ENCODE data around the gene RNF34.

Gene RNF34

DNA sequence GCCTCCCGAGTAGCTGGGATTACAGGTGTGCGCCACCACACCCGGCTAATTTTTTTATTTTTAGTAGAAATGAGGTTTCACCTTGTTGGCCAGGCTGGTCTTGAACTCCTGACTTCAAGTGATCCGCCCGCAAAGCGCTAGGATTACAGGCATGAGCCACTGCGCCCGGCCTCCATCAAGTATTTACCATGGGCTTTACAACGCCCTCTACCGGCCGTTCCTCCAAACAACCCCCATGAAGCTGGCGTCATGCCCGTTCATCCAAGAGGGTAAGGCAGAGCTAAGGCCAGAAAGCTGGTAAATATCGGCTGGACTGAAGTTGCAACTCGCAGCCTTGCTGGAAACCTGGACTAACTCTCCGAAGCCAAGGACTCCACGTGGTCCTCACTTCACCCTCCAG is 41.6 kb downstream of the RNF34 start:
- DNase-seq = no peak

DNA sequence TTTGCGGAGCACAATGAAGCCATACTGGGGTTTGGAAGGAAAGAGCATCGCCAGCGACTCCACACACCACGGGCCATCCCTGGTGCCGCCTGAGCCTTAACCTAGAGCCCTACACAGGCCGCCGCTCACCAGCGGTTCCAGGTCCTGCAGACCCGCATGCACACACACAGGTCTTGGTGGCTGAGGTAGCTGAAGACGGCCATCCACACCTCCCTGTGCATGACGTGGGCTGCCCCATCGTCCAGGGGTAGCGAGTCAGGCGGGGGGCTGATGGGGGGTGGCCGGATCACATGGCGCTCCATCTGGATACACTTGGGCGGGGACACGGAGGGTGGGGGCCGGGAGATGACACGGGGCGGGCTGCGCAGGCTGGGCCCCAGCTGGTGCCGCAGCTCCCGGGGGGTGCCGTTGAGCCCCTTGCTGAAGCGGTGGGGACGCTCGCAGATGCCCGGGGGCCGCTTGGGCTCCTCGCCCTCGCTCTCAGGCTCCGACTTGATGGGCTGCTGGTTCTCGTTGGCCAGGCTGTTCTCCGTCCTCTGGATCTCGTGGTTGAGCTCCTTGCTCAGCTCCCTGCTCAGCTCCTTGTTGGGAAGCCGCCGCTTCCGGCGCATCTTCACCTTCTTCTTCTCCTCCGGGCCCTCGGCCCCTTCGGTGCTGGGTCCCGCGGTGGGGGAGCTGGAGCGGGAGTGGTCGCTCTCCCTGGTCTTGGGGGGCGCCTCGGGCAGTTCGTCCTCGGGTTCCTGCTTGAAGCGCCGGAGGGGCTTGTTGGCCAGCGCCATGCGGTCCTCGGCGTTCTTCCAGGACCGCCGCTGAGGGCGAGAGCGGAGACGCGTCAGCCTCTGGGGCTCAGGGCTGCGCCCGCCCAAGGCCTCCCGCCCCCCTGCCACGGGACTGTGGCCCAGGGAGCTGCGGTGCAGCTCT is 42.4 kb downstream of the RNF34 start:
- DNase-seq = no peak

DNA sequence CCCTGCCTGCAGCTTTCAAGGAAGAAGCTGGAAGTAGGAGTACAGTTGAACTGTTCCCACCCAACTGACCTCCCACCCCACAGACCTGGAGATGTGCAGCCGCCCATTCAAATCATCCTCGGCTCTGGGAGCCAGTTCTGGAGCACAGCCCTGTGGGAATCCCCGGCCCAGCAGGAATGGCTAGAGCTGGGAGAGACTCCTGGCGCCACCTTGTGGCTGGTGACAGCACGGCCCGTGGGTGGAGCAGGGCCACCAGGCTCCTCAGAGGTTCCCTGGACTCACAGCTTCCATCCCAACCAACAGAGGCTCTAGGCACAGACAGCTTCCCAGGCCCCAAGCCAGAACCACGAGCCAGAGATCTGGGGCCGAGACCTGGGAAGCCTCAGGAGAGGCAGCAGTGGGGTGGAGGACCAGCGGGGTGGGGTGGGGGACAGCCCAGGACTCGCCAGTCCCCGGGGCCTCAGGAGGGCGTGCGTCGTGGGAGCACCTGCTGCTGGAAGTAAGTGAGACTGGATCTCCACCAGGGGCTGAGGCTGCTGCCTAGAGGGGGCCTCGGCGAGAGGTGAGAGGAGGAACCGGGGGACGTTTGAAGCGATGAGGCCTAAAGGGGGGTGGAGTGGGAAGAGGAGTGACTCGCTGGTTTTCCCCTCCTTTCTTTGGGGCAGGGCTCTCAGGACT is 43.4 kb downstream of the RNF34 start:
- peak; percentile 67 for DNase-seq

DNA sequence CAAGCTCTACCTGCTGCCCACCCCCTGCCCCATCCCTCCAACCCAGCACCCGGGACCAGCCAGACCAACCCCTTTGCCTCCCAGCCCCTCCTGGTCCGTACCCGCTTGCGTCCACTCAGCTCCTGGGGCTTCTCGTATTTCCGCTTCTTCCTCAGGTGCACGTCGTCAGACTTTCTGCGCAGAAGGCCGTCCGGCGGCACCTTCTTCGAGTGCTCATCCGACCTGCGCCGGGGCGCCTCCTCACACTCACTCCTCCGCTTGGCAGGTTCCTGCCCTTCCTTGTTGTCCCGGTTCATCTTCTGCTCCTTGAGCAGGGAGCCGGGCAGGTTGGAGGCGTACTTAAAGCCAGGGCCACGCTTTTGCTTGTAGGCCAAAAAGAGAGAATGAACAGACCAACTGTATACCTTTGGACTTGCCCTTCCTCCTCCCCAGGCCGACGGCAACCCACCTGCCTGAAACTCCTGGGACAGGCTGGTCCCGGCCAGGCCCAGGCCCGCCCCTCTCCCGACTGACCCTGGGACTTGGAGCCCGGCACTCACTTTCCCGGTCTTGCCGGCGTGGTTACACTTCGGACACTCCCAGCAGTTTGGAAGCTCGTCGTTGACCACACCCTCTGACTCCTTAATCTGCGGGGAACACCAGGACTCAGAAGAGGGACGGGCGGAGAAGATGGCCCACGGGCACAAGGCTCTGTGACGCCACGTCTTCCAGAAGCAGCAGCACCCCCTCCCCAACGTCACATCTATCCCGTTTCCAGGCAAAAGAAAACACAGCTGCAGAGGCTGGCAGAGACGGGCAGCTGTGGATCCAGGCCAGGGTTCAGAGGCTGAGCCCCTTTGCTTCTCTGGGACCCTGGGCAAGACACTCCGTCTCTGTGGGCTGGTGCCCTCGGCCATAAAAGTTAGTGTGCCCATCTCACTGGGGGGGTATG is 44.3 kb downstream of the RNF34 start:
- no peak for DNase-seq

DNA sequence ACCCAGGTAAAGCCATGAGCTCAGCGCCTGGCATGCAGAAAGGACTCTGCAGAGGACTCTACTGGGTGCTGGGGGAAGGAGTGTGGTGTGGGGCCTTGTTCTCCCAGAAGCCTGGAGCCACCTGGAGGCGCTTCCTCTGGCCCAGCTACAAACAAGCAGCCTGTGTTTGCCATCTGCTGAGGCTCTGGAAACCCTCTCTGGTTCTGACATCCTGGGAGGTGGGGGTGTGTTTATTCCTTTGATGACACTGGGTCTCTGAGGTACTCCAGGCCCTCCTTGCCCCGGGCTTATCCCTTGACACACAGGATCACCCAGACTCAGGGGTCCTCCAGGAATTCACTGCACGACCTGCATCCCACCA is 44.9 kb downstream of the RNF34 start:
- DNase-seq = no peak

DNA sequence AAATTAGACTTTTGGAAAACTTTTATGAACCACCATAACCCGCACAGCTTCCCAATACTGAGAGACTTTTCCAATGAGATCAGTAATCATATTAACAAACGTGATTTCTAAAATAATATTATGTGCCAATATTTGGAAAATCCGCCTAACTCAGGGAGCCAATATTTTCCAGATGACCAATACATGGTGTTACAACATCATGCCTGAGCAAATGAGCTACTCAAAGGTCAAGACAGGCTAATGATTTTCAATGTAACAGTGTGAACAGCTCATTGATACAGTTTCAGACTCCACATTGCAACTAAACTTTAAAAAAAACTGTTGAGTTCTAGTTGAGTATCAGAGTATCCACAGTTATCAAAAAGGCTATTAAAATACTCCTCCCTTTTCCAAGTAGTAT is 46.8 kb downstream of the RNF34 start:
- no peak for DNase-seq

DNA sequence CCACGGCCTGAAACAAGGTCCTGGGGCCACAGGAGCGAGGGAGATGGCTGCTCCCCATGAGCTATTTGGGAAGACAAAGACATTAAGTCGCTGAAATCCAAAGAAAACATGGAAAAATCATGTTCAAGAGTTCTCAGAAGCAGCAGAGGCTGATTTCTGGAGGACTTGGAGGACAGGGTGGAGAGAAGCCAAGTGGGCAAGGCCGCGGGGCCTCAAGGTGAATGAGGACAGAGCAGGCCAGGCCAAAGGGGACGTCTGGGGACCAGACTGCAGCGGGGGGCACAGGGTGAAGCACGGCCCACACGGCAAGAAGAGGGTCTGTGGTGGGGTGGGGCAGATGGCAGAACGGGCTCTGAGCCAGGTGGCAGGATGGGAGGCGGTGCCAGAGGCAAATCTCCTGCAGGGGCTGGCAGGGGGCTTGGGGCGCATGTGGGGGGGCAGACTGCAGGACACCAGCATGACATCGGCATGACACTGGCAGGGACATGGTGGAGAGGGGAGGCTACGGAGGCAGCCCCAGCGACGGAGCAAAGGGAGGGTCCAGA is 48.9 kb downstream of the RNF34 start:
- DNase-seq = no peak

DNA sequence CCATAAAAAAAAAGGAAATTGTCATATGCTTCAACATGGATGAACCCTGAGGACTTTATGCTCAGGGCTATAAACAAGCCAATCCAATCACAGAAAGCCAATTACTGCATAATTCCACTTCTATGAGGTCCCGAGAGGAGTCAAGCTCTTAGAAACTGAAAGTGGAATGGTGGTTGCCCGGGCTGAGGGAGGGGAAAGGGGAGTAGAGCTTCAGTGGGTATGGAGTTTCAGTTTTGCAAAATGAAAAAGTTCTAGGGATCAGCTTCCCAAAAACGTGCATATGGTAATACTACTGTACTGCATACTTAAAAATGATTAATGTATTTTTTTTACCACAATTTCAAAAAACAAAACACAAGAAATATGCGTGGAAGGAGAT is 52.0 kb downstream of the RNF34 start:
- no peak for DNase-seq

DNA sequence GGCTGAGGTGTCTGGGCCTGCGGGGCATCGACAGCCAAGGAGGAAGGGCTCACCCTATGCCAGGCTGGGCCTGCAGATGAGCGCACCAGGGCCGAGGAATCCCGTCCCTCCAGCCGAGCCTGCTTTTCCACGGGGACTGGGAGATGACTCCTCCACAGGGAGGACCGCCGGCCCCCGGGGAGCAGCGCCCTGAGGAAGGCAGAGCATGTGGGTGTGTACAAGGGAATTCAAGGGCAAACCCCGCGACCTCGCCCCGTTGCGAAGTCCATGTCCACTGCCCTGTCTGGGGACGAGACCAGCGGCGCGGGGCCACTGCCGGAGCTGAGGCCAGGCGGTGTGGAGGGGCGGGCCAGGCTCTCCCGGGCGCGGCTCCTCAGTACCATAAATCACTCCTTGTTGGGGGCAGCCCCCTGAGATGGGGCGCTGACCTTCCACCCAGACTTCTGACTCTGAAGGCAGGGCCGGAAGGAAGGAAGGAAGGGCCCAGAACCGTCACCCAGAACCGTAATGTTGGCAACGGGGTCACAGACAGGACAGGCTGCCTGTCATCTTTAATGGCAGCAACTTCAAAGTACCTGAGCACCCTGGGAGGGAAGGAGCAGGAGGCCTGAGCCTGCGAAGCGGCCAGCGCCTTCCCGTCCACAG is 52.5 kb downstream of the RNF34 start:
- no peak for DNase-seq

DNA sequence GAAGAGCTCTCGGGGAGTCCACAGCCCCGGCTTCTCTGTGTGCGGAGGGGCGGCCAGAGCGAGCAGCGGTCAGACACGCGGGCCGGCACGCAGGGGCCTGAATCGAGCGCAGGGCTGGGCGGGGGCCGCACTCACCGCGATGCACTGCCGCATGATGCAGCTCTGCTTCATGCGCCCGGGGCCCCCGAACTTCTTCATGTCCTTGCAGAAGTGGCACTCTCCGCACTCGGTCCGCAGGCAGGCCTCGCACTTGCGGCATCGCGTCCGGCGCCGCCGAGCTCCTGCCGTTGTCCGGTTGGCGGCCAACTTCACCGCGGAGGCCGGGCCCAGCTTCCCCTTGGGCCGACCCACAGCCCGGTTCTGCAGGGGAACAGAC is 53.1 kb downstream of the RNF34 start:
- DNase-seq = no peak

DNA sequence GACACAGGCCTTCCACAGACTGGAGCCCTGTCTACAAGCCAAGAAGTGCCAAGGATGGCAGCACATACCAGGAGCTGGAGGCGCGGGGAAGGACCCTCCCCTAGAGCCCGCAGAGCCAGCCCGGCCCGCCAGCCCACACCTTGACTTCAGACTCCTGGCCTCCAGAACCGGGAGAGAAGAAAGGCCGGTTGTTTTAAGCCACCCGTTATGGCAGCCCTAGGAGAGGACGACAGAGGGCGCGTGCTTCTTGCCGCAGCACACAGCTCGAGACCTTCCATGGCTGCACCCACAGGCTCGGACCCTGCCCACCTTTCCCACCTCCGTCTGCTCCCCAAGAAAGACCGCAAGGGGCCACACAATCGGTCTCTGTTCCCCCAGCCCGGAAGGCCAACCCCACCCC is 53.7 kb downstream of the RNF34 start:
- no peak for DNase-seq

DNA sequence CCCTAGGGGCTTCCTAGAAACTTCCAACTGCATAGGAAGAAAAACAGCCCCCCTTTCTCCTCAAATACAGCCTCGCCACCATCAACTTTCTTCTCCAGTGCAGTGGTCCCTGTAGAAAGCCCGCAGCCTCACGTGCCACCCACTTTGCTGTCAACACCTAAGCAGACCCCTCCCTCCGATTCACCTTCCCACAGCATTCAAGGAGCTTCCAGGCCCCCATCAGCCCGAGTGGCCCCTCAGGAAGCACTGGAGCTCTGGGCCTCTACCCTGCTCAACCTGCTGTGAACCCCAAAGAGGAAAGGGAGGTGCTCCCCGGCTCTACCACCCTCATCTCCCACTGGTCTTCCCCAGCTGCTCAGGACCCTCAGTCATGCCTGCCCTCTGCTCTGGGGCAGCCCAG is 55.0 kb downstream of the RNF34 start:
- no peak for DNase-seq

DNA sequence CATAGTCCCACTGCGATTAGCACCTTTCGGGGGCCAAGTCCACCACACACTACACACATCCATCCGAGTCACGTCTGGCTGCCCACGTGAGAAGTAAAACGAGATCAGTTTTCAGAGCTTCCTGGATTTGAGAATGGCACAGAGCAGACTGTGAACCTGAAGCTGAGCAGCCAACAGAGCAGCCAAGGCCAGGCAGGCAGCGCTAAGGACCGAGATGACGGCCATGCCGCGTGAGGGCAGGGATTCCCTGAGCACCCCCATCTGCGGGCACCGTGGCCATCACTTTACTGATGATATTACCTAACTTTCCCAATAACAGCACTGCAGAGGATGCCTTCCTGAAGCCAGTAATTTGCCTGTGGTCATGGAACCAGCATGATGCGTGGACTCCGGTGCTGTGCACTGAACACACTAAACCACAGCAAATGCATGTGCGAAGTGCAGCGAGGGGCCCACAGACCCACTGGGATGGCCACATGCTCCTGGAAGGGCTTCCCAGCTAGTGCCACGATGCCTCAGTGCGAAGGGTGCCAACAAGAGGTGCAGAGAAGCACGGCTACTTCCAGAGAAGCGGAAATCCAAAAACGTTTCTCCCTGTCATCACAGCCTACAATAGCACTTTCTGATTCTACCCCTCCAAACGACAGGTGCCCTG is 56.0 kb downstream of the RNF34 start:
- no peak for DNase-seq

DNA sequence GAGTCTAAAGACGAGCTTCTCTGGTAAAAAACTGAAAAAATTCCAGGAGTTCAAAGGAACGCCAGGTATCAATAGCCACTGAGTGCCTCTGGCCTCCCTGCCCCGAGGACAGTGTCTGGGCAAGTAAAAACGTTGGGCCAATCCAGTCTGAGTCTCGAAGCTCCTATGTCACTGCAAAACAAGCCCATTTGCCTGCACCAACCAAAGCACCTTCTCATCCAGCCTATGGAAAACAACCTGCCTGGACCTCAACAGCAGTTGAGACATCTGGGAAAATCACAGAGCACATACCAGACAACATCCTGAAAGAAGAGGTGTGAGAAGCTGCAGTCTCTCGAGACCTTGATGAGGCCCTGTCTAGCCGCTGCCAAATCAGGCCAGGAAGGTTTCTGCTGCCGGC is 56.6 kb downstream of the RNF34 start:
- DNase-seq = no peak

DNA sequence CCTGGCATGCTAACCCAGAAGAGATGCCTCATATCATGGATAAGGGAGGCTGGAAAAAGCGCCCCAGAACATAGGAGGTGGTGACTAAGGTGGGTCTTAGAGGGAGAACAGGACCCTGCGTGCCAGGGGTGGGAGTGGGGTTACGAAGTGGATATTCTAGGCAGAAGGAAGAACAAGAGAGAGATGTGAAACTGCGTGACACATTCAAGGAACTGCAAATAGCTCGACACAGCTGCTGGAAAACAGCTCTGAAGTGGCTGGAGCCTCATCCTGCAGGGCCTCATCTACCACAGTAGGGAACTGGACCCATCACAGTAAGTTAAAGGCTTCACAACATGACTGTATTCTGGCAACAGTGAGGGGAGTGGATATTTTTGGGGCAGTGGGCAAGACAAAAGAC is 61.1 kb downstream of the RNF34 start:
- no peak for DNase-seq

DNA sequence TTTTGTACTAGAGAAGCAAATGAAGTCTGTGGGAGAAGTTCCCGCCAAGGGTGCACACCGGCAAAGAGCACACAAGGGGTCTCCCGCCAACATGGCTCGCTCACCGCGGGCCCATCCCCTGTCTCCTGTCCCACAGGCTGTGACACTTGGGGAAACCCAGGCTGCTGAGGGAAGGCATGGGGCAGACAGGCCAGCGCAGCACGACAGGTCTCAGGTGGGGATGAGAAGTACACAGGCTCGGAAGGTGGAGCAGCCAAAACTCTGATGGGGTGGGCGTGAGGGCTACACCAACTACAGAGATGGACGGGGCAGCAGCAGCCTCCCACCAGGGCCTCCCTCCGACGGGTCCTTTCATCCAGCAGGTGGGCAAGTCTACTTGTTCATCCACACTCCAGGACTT is 64.4 kb downstream of the RNF34 start:
- DNase-seq = no peak

DNA sequence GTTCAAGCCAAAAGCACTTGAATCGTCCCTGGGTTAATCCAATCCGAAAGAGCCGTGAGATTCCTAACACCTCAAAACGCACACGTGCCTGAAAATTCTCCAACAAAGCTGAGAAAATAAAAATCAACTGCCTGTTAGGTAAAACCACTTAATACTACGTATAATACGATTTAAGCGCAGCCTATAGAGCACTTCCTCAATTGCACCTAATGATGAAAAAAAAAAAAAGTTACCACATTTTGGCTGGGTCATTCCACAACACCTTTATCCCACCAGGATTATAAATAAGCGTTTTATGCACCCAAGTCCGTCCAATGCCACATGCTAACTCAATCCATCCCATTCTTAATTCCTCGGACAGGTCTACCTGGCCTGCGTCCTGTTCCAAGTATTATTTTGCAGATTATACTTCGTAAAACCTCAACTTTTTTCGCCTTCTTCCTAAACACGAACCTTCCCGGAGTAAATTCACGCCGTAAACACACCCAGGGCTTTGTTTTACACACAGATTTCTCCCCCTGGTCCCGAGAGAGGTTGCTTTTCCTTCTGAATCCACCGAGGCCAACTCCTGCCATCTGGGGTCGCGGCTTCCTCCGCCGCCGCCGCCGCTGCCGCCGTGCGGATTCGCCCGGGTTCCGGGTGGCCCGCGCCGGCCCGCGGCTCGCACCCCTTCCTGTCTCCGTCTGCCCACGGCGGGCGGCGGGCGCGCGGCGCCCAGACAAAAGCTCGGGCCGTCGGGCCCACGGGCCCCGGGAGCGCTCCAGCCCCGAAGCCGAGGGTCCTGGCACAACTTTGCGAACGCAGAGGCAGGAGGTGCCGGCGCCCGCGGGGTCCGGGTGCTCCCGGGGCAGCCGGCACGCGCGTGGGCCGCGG is 66.2 kb downstream of the RNF34 start:
- peak; percentile 33 for DNase-seq

DNA sequence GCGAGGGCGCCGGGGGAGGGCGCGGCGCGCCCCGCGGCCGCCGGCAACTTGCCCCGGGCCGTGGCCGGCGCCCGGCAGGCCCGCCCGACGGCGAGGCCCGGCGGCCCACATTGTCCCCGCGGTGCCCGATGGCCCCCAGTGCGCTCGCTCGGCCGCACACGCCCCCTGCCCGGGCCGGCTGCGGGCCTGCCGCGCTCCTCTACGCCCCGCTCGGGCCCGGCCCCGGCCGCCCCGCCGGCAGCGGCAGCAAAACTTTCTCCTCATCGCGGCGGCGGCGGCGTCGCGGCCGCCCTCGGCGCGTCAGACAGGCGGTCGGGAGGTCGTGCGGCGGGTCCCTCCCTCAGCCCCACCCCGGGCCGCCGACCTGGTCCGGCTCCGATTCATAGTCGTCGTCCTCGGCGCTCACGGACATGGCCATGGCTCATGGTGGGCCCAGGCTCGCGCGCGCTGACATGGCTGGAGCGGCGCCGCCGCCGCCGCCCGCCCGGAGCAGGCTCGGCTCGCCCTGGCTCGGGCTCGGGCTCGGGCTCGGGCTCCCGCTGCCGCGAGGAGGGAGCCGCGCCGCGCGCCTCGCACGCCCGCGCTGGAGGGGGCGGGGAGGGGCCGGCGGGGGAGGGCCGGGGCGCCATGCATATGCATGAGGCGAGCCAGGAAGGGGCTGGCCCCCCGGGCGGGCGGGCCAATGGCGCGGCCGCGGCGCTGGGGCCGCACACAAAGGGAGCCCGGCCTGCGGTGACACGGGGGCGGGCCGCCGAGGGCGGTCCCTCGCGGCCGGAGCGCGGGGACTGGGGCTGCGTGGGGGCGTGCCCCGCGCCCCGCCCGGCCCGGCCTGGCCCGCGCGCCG is 67.1 kb downstream of the RNF34 start:
- DNase-seq = peak; percentile 87

DNA sequence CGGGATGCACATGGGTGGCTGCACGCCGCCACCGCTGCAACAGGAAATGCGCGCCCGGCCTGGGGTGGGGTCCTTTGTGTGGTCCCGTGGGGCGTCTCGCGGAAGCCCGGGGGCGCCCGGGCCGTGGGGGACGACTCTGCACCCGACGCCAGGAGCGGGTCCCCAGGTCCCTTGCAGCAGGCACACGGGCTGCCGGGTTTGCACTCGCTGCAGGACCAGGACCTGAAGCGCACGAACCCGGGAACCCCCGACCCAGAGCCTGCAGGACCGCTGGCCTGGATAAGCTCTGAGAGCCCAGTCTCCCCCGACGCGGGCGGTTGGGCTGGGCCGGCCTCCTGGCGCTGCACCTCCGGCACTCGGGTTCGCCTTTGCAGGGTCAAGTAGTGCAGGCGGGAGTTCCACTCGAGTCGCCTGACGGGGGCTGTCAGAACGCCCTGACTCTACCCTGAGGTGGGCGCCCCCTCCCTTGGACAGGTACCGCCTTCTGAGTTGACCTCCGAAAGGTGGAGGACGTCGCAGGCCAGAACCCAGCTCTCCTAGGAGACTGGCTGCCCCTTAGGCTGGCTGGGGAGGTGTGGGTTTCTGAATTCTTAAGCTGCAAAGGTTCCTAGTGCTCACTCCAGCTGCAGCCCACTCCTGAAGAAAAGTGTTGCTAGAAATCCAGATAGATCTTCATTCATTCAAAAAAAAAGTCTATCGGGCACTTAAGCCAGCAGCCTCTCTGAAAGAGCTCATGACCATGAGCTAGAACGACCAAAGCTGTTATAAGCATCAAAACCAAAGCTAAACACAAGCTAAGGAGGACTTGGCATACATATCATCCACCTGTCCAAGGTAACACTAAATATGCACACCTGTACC is 68.0 kb downstream of the RNF34 start:
- DNase-seq = no peak

All from stimulated activated CD4-positive, alpha-beta T cell treated with anti-CD3 and anti-CD28 coated beads, Interleukin-1b, Interleukin-23, amount 100 ng/mL, for 48 hours (primary cell).